HG03439 (cell line): ENCODE measurements around the gene GNAZ.

ENCODE experiments used
- ATAC-seq: cut with Tn5 transposase; IDR thresholded peaks from one replicate; pipeline ENCODE4 v1.9.1; 2021; ENCODE audit warnings: mild to moderate bottlenecking, moderate library complexity; ENCODE audit not compliant: unreplicated experiment

Gene GNAZ

GRCh38 chr22:23091760-23092159 is 21.4 kb downstream of the GNAZ start:
- no peak for ATAC-seq

- no peak for ATAC-seq
Observed at GRCh38 chr22:23092217-23092955, 22.1 kb downstream of the GNAZ start.

- no peak for ATAC-seq
Observed at GRCh38 chr22:23093051-23093788, 22.9 kb downstream of the GNAZ start.

GRCh38 chr22:23094260-23094659 is 23.9 kb downstream of the GNAZ start:
- no peak for ATAC-seq

- ATAC-seq: no peak
Observed at GRCh38 chr22:23094695-23095681, 24.7 kb downstream of the GNAZ start.

- ATAC-seq: no peak
Observed at GRCh38 chr22:23095733-23096342, 25.5 kb downstream of the GNAZ start.

- ATAC-seq: no peak
Observed at GRCh38 chr22:23097412-23098229, 27.3 kb downstream of the GNAZ start.

GRCh38 chr22:23098230-23098705 is 27.9 kb downstream of the GNAZ start:
- no peak for ATAC-seq

GRCh38 chr22:23098718-23099530 is 28.6 kb downstream of the GNAZ start:
- no peak for ATAC-seq

GRCh38 chr22:23099531-23099804 is 29.1 kb downstream of the GNAZ start:
- ATAC-seq: no peak

- ATAC-seq: no peak
Observed at GRCh38 chr22:23100124-23100801, 29.9 kb downstream of the GNAZ start.

GRCh38 chr22:23101524-23101923 is 31.2 kb downstream of the GNAZ start:
- ATAC-seq: no peak

GRCh38 chr22:23102002-23102655 is 31.8 kb downstream of the GNAZ start:
- no peak for ATAC-seq

GRCh38 chr22:23102776-23103175 is 32.5 kb downstream of the GNAZ start:
- no peak for ATAC-seq

GRCh38 chr22:23103199-23103954 is 33.1 kb downstream of the GNAZ start:
- ATAC-seq: no peak

- ATAC-seq: no peak
Observed at GRCh38 chr22:23104187-23104971, 34.1 kb downstream of the GNAZ start.

- ATAC-seq: no peak
Observed at GRCh38 chr22:23105304-23105703, 35.0 kb downstream of the GNAZ start.
